ENCODE results near the gene PPARA. TPM values are rescaled to one million over a fixed set of nuclear protein-coding genes. Genes with fewer than 3 reads are reported as not detected.

PPARA gene
- total and polyA plus RNA-seq, 2 donors (not counting 3 experiments of a cell fraction or from before 2014, with no cell fraction given), result 3.1 to 10.7 TPM

DNA sequence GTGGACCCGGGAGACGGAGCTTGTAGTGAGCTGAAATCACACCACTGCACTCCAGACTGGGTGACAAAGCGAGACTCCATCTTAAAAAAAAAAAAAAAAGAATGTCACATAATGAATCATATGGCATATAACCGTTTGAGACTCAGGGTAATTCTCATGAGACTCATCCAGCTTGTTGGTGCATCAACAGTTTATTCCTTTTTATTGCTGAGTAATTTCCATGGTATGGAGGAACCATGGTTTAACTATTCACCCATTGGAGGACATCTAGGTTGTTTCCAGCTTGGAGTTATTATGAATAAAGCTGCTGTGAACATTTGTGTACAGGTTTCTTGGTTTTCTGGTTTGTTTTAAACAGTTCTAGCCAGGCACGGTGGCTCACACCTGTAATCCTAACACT is 25.3 kb downstream of the PPARA start:
- no peak for DNase-seq (ENCODE audit: low read depth, low spot score)
- no peak for FAIRE-seq
- H3K9me3 ChIP-seq (replicated peaks; ENCODE audit: control insufficient read depth, insufficient read depth, low read length), result no peaks in the 10 kb centered on the region
- no TSS peak for BruUV-seq (replicated peaks)
- no peak overlapping the region for H3K9ac ChIP-seq (replicated peaks; ENCODE audit: extremely low read depth, insufficient read depth, low read length)
- peaks cover 6% of the 10 kb centered on the region for H3K4me1 ChIP-seq (ENCODE audit: control insufficient read depth, extremely low read depth, insufficient read depth, low read length)
- H3K4me2 ChIP-seq (ENCODE audit: insufficient read depth, low read length), result no peak overlapping the region
- intact Hi-C loops (cut with micrococcal nuclease) (no loop called here), dilution Hi-C loops (cut with MboI; ENCODE audit: extremely low pct_ligation_motif_present, low sequenced_read_pairs) (no loop called here)
- TF ChIP-seq GATA2 (IDR thresholded peaks at IDR 0.05; ENCODE audit: insufficient read depth, insufficient read length, low read depth, low read length) (no peak), POLR2A (IDR thresholded peaks at IDR 0.05; ENCODE audit: low read depth, low read length) (no peak), FOS (IDR thresholded peaks at IDR 0.05; ENCODE audit: borderline replicate concordance, insufficient read depth, low read length) (no peak), JUN (IDR thresholded peaks at IDR 0.05; ENCODE audit: borderline replicate concordance, insufficient read depth, insufficient read length, low read depth) (no peak), POLR2AphosphoS5 (IDR thresholded peaks at IDR 0.05; ENCODE audit: insufficient read depth, low read depth, low read length) (no peak), CTCF (IDR thresholded peaks at IDR 0.05; ENCODE audit: extremely low read depth in 1 of 2, insufficient read depth in 1 of 2, low read depth in 1 of 2, low read length in 2 of 2) (no peak), MYC (IDR thresholded peaks at IDR 0.05; ENCODE audit: low read depth, low read length) (no peak), EZH2 (IDR thresholded peaks at IDR 0.05; ENCODE audit: borderline replicate concordance, low read depth, low read length, severe bottlenecking) (no peak)
- TF ChIP-seq, protein P1, sequence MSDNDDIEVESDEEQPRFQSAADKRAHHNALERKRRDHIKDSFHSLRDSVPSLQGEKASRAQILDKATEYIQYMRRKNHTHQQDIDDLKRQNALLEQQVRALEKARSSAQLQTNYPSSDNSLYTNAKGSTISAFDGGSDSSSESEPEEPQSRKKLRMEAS (IDR thresholded peaks at IDR 0.05; ENCODE audit: insufficient read depth, insufficient read length), result no peak
- H4K20me1 ChIP-seq (replicated peaks; ENCODE audit: control insufficient read depth, extremely low read depth, insufficient read depth, low read length), result no peaks in the 10 kb centered on the region
- H3K27me3 ChIP-seq (ENCODE audit: control insufficient read depth in 2 of 2, insufficient read depth in 2 of 2, low read length in 2 of 2), result no peaks in the 10 kb centered on the region
- H3K9me1 ChIP-seq (replicated peaks; ENCODE audit: control insufficient read depth, extremely low read depth, insufficient read depth, low read length), result no peaks in the 10 kb centered on the region
- H3K36me3 ChIP-seq (ENCODE audit: control insufficient read depth in 2 of 2, extremely low read depth in 1 of 2, insufficient read depth in 2 of 2, low read length in 2 of 2), result no peaks in the 10 kb centered on the region
- POLR2A ChIA-PET, result no interaction called here
- CTCF ChIA-PET, result no interaction called here
- no peaks in the 10 kb centered on the region for H3K79me2 ChIP-seq (ENCODE audit: control insufficient read depth, insufficient read depth, low read length)
- H3K4me3 ChIP-seq (replicated peaks in 1 of 3; ENCODE audit: insufficient read depth in 1 of 3, low read depth in 1 of 3, low read length in 3 of 3), result no peak overlapping the region
- H3K27ac ChIP-seq (ENCODE audit: insufficient read depth, low read depth, low read length), result no peak overlapping the region
- no peak overlapping the region for H2AFZ ChIP-seq (ENCODE audit: low read depth, low read length)
